Measurements from ENCODE around the gene RETREG3. TPM values are rescaled to one million over a fixed set of nuclear protein-coding genes. Genes with fewer than 3 reads are reported as not detected.
A peak's percentile ranks its signal among the peaks of the same experiment; 100 is the strongest.
"Not testable (repeated sequence)": the region's sequence is repeated elsewhere in the genome, so short reads cannot be mapped to it uniquely, and the experiment has no call there.

RETREG3 gene
- total RNA-seq, 1 donor from 2014 or later: 48.7 TPM

GRCh38 chr17:42618442-42619150, 9.4 kb upstream of the RETREG3 start:
- no peak for DNase-seq (ENCODE audit: low read depth, low spot score)
- Mint-ChIP-seq H3K9me3 (no peaks in the 10 kb centered on the region), H3K4me1 (no peaks in the 10 kb centered on the region), H3K27me3 (ENCODE audit: low read depth) (no peaks in the 10 kb centered on the region), H3K27ac (ENCODE audit: unreplicated experiment) (no peak overlapping the region), H3K36me3 (ENCODE audit: low read depth) (peaks cover 13% of the 10 kb centered on the region), H3K4me3 (no peak overlapping the region)
- TF ChIP-seq CTCF (conservative IDR thresholded peaks at IDR 0.05): no peak

GRCh38 chr17:42617956-42618431, 8.8 kb upstream of the RETREG3 start:
- no peak for TF ChIP-seq CTCF (conservative IDR thresholded peaks at IDR 0.05)
- no peak overlapping the region for H3K4me3 Mint-ChIP-seq
- no peaks in the 10 kb centered on the region for H3K9me3 Mint-ChIP-seq
- H3K27ac Mint-ChIP-seq (ENCODE audit: unreplicated experiment): peak overlapping the region; percentile 62
- peaks cover 15% of the 10 kb centered on the region for H3K36me3 Mint-ChIP-seq (ENCODE audit: low read depth)
- H3K4me1 Mint-ChIP-seq: no peaks in the 10 kb centered on the region
- DNase-seq (ENCODE audit: low read depth, low spot score): no peak
- no peaks in the 10 kb centered on the region for H3K27me3 Mint-ChIP-seq (ENCODE audit: low read depth)

GRCh38 chr17:42613699-42614295, 4.6 kb upstream of the RETREG3 start:
- H3K27me3 Mint-ChIP-seq (ENCODE audit: low read depth): no peaks in the 10 kb centered on the region
- H3K36me3 Mint-ChIP-seq (ENCODE audit: low read depth): peaks cover 20% of the 10 kb centered on the region
- peaks cover 14% of the 10 kb centered on the region for H3K4me1 Mint-ChIP-seq
- no peak for TF ChIP-seq CTCF (conservative IDR thresholded peaks at IDR 0.05)
- H3K4me3 Mint-ChIP-seq: peak overlapping the region; percentile 54
- no peak for DNase-seq (ENCODE audit: low read depth, low spot score)
- H3K27ac Mint-ChIP-seq (ENCODE audit: unreplicated experiment): peak overlapping the region; percentile 12
- H3K9me3 Mint-ChIP-seq: no peaks in the 10 kb centered on the region

- Mint-ChIP-seq H3K4me1 (peaks cover 26% of the 10 kb centered on the region), H3K27ac (ENCODE audit: unreplicated experiment) (no peak overlapping the region), H3K36me3 (ENCODE audit: low read depth) (peaks cover 20% of the 10 kb centered on the region), H3K27me3 (ENCODE audit: low read depth) (no peaks in the 10 kb centered on the region), H3K9me3 (no peaks in the 10 kb centered on the region), H3K4me3 (peak overlapping the region; percentile 85)
- DNase-seq (ENCODE audit: low read depth, low spot score): no peak
- TF ChIP-seq CTCF (conservative IDR thresholded peaks at IDR 0.05): no peak
Observed at GRCh38 chr17:42612013-42612412, 2.8 kb upstream of the RETREG3 start.

GRCh38 chr17:42609814-42610801, 934 bp upstream of the RETREG3 start:
- not testable (repeated sequence) for DNase-seq (ENCODE audit: low read depth, low spot score); H3K27me3 Mint-ChIP-seq (ENCODE audit: low read depth); H3K9me3 Mint-ChIP-seq
- Mint-ChIP-seq H3K36me3 (ENCODE audit: low read depth) (peaks cover 16% of the 10 kb centered on the region), H3K27ac (ENCODE audit: unreplicated experiment) (peak overlapping the region; percentile 14), H3K4me3 (peak overlapping the region; percentile 99), H3K4me1 (peaks cover 31% of the 10 kb centered on the region)
